NCI-H2029 treated with DMSO at 0.1 percent for 48 hours (cell line): ENCODE data around the gene YTHDF1.
A peak's percentile ranks its signal among the peaks of the same experiment; 100 is the strongest.

ENCODE experiments used
- DNase-seq: peaks from one replicate; lab custom pipeline; 2025; lab: John Stamatoyannopoulos, UW

Gene YTHDF1

DNA sequence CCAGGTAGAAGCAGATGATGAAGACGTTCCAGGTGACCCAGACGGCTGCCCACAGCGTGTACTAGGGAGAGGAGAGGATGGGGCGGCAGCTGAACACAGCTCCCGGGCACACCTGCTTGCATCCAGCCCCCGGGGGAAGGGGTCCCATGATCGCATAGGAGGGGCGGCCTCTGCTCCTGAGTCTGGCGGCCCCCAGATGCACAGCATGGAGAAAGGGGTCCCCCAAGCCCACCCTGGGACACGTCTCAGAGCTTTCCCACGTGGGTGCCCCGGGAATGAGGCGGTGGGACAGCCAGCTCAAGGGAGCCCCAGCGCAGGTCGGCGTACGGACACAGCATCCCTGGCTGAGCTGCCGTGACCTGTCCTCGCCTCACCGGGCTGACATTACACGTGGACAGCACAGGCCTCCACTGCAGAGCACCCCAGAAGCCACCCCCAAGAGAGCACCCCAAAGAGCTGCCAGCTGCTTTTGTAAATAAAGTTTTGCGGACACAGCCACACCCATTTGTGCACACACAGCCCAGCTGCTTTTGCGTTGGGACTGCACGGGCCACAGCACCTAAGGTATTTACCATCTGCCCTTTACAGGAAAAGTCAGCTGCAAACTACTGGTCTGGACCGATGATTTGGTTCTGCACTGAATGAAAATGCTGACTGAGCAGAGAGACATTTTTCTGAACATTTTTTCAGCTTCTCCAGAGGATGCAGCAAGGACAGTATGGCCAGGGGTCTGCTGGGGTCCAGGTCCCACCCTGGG lies 33.1 kb upstream of the YTHDF1 start:
- no peak for DNase-seq

DNA sequence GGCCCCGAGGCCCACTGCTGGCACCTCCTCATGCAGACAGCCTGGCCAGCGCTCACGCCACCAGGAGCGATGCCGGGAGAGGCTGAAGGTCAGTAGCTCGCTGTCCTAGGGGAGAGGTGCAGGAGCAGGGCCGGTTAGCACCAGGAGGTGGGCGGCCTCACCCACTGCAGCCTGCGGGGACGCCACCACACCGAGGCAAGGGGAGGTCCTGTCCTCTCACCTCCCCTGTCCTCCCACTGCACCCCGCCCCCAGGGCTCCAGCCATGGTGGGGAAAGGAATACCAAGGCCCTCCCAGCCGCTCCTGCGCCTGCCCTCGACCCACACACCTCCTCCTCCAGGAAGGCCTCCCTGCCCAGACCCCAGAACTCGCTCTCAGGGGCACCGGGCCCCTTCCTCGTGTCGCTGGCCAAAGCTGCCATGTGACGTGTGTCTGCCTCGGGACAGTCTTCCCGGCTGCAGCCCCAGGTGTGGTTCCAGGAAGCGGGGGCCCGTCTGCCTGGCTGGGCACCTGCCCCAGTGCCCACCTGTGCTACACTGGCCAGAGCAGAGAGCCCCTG lies 31.8 kb upstream of the YTHDF1 start:
- DNase-seq, result no peak

DNA sequence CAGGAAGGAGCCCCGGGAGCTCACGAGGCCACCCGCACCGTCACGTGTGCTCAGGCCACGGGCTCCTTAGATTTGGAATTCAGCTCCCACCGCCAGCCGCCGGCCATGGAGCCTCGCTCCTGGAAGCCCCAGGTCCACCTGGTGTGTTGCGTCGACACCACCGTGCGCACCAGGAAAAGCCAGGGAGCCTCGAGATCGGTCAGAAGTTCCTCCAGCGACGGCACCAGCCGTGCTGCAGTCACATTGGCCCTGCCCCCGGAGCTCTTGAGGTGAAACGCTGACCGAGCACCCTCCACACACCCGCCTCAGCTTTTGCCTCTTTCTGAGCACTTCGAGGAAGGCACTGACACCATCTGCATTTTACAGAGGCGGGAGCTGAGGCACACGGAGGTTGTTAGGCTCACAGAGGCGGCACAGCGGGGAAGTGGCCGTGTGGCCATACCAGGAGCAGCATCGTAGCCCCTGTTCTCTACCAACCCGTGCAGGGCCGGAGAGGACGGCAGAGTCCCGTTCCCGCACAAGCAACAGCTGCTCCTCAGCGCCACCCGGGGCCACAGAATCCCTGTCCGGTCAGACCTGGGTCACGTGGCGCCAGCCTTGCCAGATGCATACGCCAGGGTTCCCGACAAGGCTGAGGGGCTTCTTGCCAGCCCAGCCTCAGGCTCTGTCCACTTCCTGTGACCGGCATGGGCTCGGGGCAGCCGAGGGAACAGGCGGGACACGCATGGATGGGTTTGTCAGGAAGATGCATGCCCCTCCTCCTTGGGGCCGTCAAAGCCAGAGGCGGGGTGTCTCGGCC lies 30.8 kb upstream of the YTHDF1 start:
- no peak for DNase-seq

DNA sequence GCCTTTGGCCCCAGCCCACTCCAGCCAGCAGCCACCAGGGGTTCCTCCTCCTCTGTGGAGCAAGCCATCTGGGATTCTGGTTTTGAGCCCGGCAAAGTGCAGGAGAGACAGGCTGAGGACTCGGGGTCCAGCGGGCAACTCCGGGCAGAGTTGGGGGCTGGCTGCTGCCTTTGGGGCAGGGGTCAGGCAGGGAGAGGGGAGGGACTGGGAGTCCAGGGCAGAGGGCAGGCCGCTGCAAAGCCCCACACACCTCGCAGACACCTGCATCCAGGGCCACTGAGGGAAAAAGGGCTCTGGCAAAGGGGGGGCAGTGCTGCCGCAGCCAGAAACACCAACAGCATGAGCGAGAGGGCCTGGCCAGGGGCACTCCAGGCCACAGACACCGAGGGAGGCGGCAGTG lies 28.5 kb upstream of the YTHDF1 start:
- DNase-seq, result no peak

DNA sequence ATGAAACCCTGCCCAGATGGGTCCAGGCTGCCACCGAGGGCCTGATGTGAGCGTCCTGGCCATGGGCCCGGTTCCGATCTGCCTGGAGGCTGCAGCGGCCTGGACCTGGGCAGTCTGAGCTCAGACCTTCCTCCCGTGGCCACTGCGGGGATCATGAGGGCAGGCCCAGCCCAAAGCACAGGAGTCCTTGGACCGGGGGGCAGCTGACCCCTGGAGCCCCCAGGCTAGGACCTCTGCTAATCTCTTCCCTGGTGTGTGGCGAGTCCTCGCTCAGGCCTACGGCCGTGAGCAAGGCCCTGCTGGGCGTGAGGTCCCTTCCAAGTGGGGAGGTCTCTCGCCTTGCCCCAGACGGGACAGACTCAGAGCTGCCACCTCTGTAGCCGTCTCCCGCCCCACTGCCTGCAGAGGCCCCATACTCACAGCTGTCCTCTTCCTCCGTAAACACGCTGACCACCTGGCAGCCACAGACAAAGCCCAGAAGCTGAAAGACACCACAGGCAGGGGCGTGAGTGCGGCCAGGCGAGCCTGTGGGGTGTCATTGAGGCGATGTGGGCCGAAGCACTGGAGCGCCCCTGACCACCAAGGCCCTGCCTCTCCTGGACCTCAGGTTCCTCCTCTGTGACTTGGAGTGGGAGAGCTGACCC lies 27.8 kb upstream of the YTHDF1 start:
- no peak for DNase-seq

DNA sequence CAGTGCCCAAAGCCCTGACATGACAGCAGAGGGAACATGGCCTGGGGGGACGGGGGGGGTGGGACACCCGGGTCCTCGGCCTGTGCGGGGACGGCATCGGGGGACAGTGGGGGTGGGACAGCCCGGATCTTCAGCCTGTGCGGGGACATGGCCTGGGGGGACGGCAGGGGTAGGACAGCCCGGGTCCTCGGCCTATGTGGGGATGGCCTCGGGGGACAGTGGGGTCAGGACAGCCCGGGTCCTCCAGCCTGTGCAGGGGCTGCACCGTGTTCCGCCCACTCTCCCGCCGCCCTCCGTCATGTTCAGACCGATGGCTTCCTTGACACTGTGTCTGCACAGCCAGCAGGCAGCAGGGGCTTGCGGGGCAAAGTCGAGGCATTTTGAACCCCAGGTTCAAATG lies 26.8 kb upstream of the YTHDF1 start:
- DNase-seq, result no peak

DNA sequence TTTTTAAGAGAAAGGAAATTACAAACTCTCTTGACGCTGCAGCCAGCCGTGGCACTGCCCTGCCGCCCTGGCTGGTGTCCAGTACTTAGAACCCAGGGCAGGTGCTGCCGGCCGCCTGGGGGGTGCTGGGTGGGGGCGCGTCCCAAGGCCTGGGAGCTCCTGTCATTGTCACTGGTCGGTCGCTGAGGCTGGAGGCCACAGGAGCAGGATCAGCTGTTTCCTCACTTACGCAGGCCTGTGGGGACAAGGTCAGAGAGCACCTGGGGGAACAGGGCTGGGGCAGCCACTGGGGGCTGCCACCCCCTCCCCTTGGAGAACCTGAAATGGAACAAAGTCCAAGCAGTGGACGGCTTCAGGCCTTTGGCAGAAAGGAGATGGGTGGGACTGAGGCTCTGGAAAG lies 25.3 kb upstream of the YTHDF1 start:
- peak; percentile 30 for DNase-seq

DNA sequence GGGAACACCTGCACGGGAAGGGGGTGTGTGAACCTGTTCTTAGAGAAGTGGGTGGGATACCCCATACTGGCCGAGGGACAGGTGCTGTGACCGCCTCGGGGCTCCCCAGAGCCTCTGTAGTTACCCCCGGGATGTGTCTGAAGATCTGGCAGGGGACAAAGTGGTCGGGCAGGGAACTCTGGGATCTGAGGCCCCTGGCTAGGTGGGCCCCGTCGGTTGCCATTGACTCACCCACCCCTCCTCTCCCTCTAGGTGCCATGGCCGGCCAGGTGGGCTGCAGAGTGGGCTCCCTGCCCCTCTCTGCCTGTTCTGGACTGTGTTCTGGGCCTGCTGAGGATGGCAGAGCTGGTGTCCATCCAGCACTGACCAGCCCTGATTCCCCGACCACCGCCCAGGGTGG lies 24.1 kb upstream of the YTHDF1 start:
- no peak for DNase-seq

DNA sequence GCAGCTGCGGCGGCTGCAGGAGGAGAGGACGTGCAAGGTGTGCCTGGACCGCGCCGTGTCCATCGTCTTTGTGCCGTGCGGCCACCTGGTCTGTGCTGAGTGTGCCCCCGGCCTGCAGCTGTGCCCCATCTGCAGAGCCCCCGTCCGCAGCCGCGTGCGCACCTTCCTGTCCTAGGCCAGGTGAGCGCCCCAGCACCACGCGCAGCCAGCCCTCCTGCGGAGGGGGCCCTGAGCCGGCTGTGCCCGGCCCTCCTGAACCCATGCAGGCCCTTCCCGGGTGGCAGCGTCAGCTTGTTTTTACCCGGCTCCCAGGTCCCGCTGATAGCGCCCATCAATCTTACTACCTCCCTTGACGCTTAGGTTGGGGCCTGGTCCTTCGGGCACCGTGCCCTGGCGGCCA lies 23.5 kb upstream of the YTHDF1 start:
- no peak for DNase-seq

DNA sequence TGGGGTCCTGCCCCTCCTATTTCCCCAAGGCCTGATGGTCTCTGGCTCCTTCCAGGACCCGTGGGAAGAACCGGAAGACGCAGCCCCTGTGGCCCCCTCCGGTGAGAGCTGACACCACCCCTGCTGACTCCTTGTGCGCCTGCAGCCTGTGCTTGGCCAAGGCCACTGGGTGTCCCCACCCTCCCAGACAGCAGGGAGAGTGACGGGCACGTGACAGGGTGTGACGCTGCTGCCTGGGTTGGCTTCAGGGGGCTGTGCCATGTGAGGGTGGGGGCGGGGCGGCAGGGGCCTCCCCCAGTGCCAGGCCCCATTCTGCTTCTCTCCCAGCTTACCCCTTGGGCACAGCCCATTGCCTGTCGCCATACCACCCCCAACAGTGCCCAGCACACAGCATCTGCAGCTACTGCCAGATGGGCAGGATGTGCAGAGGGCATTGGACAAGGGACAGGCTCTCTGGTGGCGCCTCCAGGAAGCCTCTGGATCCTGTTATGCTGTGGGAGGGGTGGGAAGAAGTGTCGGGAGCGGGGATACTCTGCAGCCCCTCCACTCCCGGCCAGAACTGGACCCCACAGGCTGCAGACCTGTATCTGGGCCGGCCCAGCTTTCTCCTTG lies 22.7 kb upstream of the YTHDF1 start:
- DNase-seq, result no peak

DNA sequence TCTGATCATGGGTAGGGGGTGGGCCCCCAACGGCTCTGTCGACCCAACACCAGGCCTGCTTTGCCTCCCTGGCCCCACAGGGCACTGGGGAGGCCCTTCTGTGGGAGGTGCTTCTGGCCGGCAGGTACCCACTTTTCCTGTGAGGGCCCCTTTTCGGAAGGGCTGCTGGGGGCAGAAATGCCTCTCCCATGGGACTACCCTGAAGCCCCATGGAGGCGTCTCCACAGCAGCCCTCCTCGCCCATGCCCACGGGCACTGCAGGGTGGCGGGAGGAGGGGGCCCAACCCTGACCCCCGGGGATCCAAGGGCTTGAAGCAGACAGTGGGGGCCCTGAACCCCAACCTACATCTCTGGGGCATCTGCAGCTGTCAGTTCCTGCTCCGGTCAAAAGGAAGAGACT lies 22.1 kb upstream of the YTHDF1 start:
- no peak for DNase-seq

DNA sequence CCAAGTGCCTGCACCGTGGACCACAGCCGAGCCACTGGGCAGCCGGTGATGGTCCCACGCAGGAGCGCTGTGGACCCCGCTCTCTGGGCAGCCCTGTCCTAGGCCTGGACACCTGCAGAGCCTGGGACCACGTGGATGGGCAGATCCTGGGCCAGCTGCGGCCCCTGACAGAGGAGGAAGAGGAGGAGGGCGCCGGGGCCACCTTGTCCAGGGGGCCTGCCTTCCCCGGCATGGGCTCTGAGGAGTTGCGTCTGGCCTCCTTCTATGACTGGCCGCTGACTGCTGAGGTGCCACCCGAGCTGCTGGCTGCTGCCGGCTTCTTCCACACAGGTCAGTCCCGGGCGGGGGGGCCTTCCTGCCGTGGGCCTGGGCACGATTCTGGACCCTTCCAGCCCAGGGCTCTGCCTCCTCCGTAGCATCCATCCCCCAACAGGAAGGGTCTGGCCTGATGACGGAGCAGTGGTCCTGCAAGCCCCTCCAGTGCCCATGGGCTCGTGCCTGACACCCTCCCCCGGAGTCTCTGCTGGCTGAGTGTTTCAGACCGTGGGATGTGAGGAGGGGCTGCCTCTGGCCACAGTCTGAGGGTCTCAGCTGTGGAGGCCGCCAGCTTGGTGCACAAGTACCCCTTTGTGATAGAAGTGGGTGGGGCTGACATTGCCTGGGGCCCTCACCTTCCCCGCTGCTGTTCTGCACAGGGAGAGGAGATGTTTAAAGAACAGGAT lies 20.3 kb upstream of the YTHDF1 start:
- no peak for DNase-seq

DNA sequence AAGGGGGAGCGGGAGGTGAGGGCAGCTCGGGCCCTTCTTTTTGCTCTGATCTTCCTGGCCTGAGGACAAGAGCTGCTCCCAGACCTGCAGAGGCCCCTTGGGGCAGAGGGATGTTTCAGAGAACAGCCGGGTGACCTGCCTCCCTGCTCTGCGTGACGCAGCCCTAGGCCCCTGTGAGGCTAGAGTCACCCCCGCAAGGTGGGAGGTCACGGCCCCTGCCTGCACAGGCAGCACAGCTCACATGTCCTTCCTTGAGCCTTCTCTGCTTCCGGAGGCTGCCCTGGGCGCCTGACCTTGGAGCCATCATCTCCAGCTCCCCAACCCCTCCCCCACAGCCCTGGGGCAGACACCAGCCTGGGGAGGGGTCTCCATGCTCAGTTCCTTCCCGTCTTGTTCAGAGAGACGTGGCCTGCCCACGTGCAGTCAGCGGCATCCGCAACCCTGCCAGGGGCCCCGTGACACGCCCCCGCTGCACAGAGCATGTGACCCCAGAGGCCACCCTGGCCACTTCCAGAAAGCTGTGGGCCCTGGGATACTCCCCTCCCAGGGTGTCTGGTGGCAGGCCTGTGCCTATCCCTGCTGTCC lies 19.6 kb upstream of the YTHDF1 start, which contains the start of gene BIRC7:
TSS of gene BIRC7 (plus strand) at position 507 of the 585 bp plus-strand sequence. CDS start 192 bp downstream, outside the sequence.
- DNase-seq, result no peak

DNA sequence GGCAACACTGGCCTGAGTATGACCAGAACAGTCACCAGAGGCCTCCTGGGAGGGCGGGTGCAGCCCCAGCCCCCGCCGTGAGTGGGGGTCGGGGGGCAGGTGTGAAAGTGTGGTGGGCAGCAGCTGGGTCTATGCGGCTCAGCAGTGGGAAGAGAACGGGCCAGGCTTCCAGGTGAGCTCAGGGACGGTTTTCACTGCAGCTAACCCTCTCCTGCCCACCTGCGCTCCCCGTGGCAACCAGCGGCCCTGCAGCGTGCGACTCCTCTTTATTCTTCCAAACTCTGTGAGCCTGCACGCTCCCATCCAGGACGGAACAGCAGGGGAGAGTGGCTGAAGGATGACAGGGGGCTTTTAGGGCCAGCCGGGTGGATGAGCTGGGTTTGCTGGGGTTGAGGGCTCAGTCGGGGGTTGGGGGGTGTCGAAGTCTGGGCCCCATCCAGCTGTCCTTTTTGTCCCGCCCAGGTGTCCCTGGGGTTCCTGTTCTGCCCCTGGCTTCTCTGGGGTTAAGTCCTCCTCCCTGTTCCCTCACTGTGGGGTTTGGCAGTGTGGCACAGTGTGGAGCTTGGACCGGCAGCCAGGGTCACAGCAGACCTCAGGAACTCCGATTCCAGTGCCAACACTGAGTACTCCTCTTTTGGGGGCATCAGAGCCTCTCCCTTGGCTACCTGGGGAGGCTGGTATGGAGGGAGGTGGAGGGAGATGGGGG lies 18.9 kb upstream of the YTHDF1 start:
- DNase-seq, result no peak

DNA sequence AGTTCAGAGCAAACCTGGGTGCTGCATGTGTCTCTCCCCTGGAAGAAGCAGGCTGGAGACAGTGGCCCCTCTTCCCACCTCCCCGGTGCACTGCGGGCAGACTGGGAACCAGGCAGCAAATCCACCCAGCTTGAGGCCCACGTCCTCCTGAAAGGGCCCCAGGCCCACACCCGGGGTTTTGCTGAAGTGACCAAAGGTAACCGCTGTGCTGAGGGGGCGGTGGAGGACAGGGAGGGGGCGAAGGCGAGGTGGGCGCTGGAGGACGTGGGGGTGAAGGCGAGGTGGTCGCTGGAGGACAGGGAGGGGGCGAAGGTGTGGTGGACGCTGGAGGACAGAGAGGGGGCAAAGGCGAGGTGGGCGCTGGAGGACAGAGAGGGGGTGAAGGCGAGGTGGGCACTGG lies 18.0 kb upstream of the YTHDF1 start:
- no peak for DNase-seq

DNA sequence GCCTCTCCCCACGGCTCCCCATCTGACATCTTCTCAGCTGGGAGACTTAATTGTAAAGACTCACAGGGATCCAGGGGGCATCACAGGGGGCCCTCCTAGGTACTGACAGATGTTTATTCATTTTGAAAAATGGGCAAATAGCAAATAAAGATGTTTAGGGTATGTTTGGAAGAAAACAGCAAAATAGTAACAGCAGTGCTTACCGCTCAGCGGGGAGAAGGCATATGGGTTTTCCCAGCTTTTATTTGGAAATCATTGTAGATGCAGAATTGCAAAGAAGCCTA lies 17.1 kb upstream of the YTHDF1 start:
- no peak for DNase-seq

DNA sequence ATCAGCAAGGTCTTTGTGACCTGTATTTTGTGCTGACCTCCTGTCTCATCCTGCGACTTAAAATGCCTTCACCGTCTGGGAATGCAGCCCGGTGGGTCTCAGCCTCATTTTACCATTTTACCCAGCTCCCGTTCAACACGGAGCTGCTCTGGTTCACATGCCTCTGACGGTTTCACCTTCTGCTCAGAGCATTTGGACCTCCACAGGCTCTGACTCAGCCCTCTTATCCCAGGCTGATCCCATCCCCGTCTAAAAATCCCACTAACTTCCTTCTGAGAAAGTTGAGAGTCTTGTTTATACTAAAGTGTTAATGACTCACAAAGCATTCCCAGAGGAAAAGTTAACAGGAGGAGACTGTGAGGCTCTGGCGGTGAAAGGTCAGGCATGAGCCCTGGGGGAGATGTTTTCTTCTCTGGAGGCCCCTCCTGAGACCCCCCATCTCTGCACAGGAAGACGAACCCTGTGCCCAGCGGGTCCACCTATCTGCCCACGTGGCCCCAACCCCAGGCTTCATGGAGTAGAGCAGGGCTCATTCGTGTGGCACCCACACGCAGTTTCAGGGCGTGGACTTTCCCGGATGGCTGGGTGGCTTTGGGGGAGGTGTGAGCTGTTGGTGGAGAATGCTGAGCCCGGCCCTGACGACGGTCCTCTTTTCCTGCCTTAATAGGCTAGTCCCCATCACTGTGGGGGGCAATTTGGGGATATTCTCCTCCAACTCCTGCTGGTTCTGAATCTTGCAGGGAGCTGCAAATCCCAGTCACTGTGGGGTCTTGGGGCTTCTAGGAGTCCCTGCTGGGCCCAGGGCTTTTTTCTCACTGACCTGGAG lies 16.5 kb upstream of the YTHDF1 start:
- DNase-seq, result no peak

DNA sequence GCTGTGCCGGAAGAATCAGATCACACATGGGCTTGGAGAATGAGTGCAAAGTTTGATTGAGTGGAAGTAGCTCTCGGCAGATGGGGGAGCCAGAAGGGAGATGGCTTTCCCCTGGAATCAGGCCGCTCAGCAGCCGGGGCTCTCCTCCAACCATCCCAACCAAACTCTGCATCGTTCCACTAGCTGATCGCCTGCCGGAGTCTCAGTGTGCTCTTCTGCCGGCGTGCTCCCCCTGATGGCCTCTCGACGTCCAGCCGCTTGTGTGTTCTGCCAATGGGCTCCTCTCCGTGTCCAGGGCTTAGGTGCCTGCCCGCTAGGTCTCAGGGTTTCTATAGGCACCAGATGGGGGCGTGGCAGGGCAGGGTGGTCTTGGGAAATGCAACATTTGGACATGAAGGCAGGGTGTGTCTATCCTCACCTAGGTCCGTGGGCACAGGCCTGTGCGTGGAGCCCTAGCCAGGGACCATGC lies 14.9 kb upstream of the YTHDF1 start:
- DNase-seq, result no peak

DNA sequence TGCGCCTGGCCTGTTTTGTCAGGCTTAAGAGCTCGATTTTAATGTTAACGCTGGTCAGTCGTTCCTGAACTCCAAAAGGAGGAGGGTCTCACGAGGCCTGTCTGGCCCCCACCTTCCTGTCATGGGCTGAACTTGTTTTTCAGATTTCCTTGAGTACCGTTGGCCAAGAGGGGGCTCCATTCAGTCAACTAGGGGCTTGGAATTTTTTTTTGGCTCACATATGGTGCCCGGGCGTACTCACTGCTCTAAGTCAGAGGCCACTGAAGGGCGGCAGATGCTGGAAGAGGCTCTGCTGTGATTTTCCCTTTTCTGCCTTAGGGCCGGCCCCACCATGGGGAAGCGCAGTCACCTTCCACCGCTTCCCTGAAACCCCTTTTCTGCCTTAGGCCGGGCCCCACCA lies 12.9 kb upstream of the YTHDF1 start:
- no peak for DNase-seq

DNA sequence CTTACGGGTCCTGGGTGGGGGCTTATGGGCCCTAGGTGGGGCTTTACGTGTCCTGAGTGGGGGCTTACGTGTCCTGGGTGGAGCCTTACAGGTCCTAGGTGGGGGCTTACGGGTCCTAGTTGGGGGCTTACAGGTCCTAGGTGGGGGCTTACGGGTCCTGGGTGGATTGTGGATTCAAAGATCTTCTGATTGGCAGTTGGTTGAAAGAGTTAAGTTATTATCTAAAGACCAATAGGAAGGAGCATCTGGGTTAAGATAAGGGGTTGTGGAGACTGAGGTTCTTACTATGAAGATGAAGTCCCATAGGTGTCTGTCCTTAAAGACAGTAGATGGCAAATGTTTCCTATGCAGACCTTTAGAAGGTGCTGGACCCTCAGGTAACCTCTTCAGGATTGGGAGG lies 11.3 kb upstream of the YTHDF1 start:
- DNase-seq, result no peak
